ENCODE data around the gene NIPBL. TPM values are rescaled to one million over a fixed set of nuclear protein-coding genes. Genes with fewer than 3 reads are reported as not detected.

Gene NIPBL
- total and polyA plus RNA-seq, 2 experiments from 2014 or later: 18.5 to 35.0 TPM

GRCh38 chr5:36876965-36877666, 547 bp downstream of the NIPBL start:
- TF ChIP-seq CTCF (IDR thresholded peaks at IDR 0.05; ENCODE audit: poor library complexity): no peak
- TF ChIP-seq EZH2phosphoT487 (IDR thresholded peaks at IDR 0.05; ENCODE audit: low read depth, severe bottlenecking, unreplicated experiment): no peak
- TF ChIP-seq EZH2 (IDR thresholded peaks at IDR 0.05; ENCODE audit: borderline replicate concordance): no peak
- Histone ChIP-seq H3K36me3 (replicated peaks; ENCODE audit: insufficient read depth, low read depth) (no peaks in the 10 kb centered on the region), H3K4me3 (peak overlapping the region; percentile 99), H3K27me3 (no peaks in the 10 kb centered on the region), H4K20me1 (ENCODE audit: insufficient read depth, poor library complexity, severe bottlenecking) (peaks cover 68% of the 10 kb centered on the region), H3K4me1 (ENCODE audit: insufficient read depth) (peaks cover 29% of the 10 kb centered on the region), H3K27ac (peak overlapping the region; percentile 99), H3K4me2 (peak overlapping the region; percentile 93), H3K9me3 (ENCODE audit: low read depth) (no peaks in the 10 kb centered on the region), H3K79me2 (peaks cover 91% of the 10 kb centered on the region), H2AFZ (peak overlapping the region; percentile 55), H3K9me2 (replicated peaks; ENCODE audit: insufficient read depth) (no peaks in the 10 kb centered on the region)
- peak; percentile 76 for DNase-seq (ENCODE audit: low spot score)
- WGBS (ENCODE audit: low lambda C conversion rate, missing lambda C conversion rate): 1% methylated on average over 38 of the region's 57 CpGs

GRCh38 chr5:36877667-36878391, 1.3 kb downstream of the NIPBL start:
- Histone ChIP-seq H3K27me3 (no peaks in the 10 kb centered on the region), H3K4me3 (peak overlapping the region; percentile 99), H3K36me3 (replicated peaks; ENCODE audit: insufficient read depth, low read depth) (no peaks in the 10 kb centered on the region), H2AFZ (peak overlapping the region; percentile 55), H3K4me1 (ENCODE audit: insufficient read depth) (peaks cover 29% of the 10 kb centered on the region), H3K9me3 (ENCODE audit: low read depth) (no peaks in the 10 kb centered on the region), H4K20me1 (ENCODE audit: insufficient read depth, poor library complexity, severe bottlenecking) (peaks cover 71% of the 10 kb centered on the region), H3K4me2 (peak overlapping the region; percentile 93), H3K79me2 (peaks cover 91% of the 10 kb centered on the region), H3K9me2 (replicated peaks; ENCODE audit: insufficient read depth) (no peaks in the 10 kb centered on the region), H3K27ac (peak overlapping the region; percentile 99)
- DNase-seq (ENCODE audit: low spot score): no peak
- TF ChIP-seq EZH2 (IDR thresholded peaks at IDR 0.05; ENCODE audit: borderline replicate concordance) (no peak), CTCF (IDR thresholded peaks at IDR 0.05; ENCODE audit: poor library complexity) (no peak), EZH2phosphoT487 (IDR thresholded peaks at IDR 0.05; ENCODE audit: low read depth, severe bottlenecking, unreplicated experiment) (no peak)
- WGBS (ENCODE audit: low lambda C conversion rate, missing lambda C conversion rate): under 1% methylated on average over 11 of the region's 11 CpGs

- Histone ChIP-seq H3K9me2 (replicated peaks; ENCODE audit: insufficient read depth) (no peaks in the 10 kb centered on the region), H3K27me3 (no peaks in the 10 kb centered on the region), H3K9me3 (ENCODE audit: low read depth) (no peaks in the 10 kb centered on the region), H4K20me1 (ENCODE audit: insufficient read depth, poor library complexity, severe bottlenecking) (peaks cover 73% of the 10 kb centered on the region), H3K4me1 (ENCODE audit: insufficient read depth) (peaks cover 23% of the 10 kb centered on the region), H3K36me3 (replicated peaks; ENCODE audit: insufficient read depth, low read depth) (no peaks in the 10 kb centered on the region), H3K27ac (peak overlapping the region; percentile 99), H3K4me2 (peak overlapping the region; percentile 93), H3K4me3 (peak overlapping the region; percentile 99), H3K79me2 (peaks cover 91% of the 10 kb centered on the region), H2AFZ (no peak overlapping the region)
- under 1% methylated on average over 16 of the region's 16 CpGs for WGBS (ENCODE audit: low lambda C conversion rate, missing lambda C conversion rate)
- TF ChIP-seq EZH2 (IDR thresholded peaks at IDR 0.05; ENCODE audit: borderline replicate concordance): no peak
- TF ChIP-seq CTCF (IDR thresholded peaks at IDR 0.05; ENCODE audit: poor library complexity): no peak
- no peak for TF ChIP-seq EZH2phosphoT487 (IDR thresholded peaks at IDR 0.05; ENCODE audit: low read depth, severe bottlenecking, unreplicated experiment)
- peak; percentile 39 for DNase-seq (ENCODE audit: low spot score)
Observed at GRCh38 chr5:36878392-36879082, 2.0 kb downstream of the NIPBL start.

Measured in hepatocyte (in vitro differentiated cells).